Natural killer cell (primary cell): ENCODE results near the gene HOXB4. TPM values are rescaled to one million over a fixed set of nuclear protein-coding genes. Genes with fewer than 3 reads are reported as not detected.

ENCODE experiments used
- ATAC-seq, 3 donors: fragments of 150-1000 bp in 2 of 3; fragments of 200-7000 bp in 1 of 3; cut with Tn5 transposase; 1 replicate in 1 of 3; 2 replicates in 2 of 3; pipeline ENCODE4 v1.10.0; 2021; ENCODE audit warnings: mild to moderate bottlenecking in 2 of 3, moderate library complexity in 2 of 3
- DNase-seq, 2 donors: peaks; one replicate each; pipeline versions ENCODE4 v3.0.0 to v3.0.0-alpha.2; 2013 to 2021; ENCODE audit warnings: mixed read lengths in 1 of 2
- H3K27ac ChIP-seq: one replicate; pipeline ENCODE4 v1.5.1; 2013; ENCODE audit warnings: mild to moderate bottlenecking, low read length
- H3K27me3 ChIP-seq: one replicate; pipeline ENCODE4 v1.6.1; 2013; ENCODE audit warnings: low read length; ENCODE audit not compliant: control insufficient read depth, insufficient read depth
- H3K36me3 ChIP-seq: one replicate; pipeline ENCODE4 v1.6.1; 2013; ENCODE audit warnings: low read length; ENCODE audit not compliant: control insufficient read depth, insufficient read depth
- H3K4me1 ChIP-seq: one replicate; pipeline ENCODE4 v1.6.1; 2013; ENCODE audit warnings: low read length; ENCODE audit not compliant: control insufficient read depth, insufficient read depth
- H3K4me3 ChIP-seq: one replicate; pipeline ENCODE4 v1.5.1; 2013; ENCODE audit warnings: low read length
- H3K9me3 ChIP-seq: one replicate; pipeline ENCODE4 v1.6.1; 2013; ENCODE audit warnings: low read length; ENCODE audit not compliant: control insufficient read depth, insufficient read depth
- H3K27ac Mint-ChIP-seq, 2 donors: one replicate each; pipeline ENCODE4 v1.8.0; 2022; ENCODE audit warnings: mild to moderate bottlenecking in 2 of 2, mixed read lengths in 2 of 2, moderate library complexity in 1 of 2
- H3K27me3 Mint-ChIP-seq, 2 donors: one replicate each; pipeline ENCODE4 v1.8.0; 2022; ENCODE audit warnings: low read depth in 2 of 2, mixed read lengths in 2 of 2
- H3K36me3 Mint-ChIP-seq: one replicate; pipeline ENCODE4 v1.8.0; 2022; ENCODE audit warnings: mixed read lengths
- H3K4me1 Mint-ChIP-seq, 2 donors: one replicate each; pipeline ENCODE4 v1.8.0; 2022; ENCODE audit warnings: mixed read lengths in 2 of 2
- H3K4me3 Mint-ChIP-seq: one replicate; pipeline ENCODE4 v1.8.0; 2022; ENCODE audit warnings: mild to moderate bottlenecking, moderate library complexity, mixed read lengths
- H3K9me3 Mint-ChIP-seq, 2 donors: one replicate each; pipeline ENCODE4 v1.8.0; 2022; ENCODE audit warnings: mixed read lengths in 2 of 2
- CTCF ChIP-seq: fragments of 200-600 bp; IDR thresholded peaks from one replicate; pipeline ENCODE4 v1.8.0; 2022; ENCODE audit warnings: antibody characterized with exemption
- WGBS: methylation state at CpG from one replicate; pipeline ENCODE4 v1.1.7; 2013; ENCODE audit warnings: missing lambda C conversion rate; ENCODE audit not compliant: insufficient coverage; 5-methylcytosine and 5-hydroxymethylcytosine counted together
- intact Hi-C: fragments of 100-400 bp; cut with micrococcal nuclease; formaldehyde crosslinking; loops from one replicate; pipeline ENCODE4 v1.14.2; 2022
- total RNA-seq, 4 donors: library from RNA; stranded (reverse); fragments of 120-200 nt in 1 of 4; gene quantifications; one replicate each; pipeline versions ENCODE4 v1.2.3 to v1.2.4, GENCODE V29; 2013 to 2022

The HOXB4 gene
- total RNA-seq, 3 donors from 2014 or later (not counting 1 experiment from before 2014, with no cell fraction given) = 3.5 to 6.7 (median 5.7) TPM

- H3K27ac Mint-ChIP-seq = peak overlapping the region; percentile 7 to 78
- intact Hi-C loops = loop anchor here (2.0 to 10.0 kb wide), 3 partner anchors 16 to 142 kb away; partner anchors contain the start of genes PRAC1 and PRAC2
- H3K9me3 ChIP-seq = no peaks in the 10 kb centered on the region
- H3K36me3 Mint-ChIP-seq = peaks cover 7% of the 10 kb centered on the region
- TF ChIP-seq CTCF = no peak
- peaks cover 53% of the 10 kb centered on the region for H3K4me1 ChIP-seq
- H3K27me3 ChIP-seq = peaks cover 57% of the 10 kb centered on the region
- WGBS = under 1% methylated on average over 13 of the region's 15 CpGs
- H3K4me3 Mint-ChIP-seq = peak overlapping the region; percentile 89
- H3K36me3 ChIP-seq = no peaks in the 10 kb centered on the region
- H3K27me3 Mint-ChIP-seq = peaks cover 49 to 54% of the 10 kb centered on the region in 2 donors
- no peak overlapping the region for H3K27ac ChIP-seq
- DNase-seq (peak in 1 of 2 donors; percentile 48), ATAC-seq (peak; percentile 14 to 20 (median 16))
- H3K9me3 Mint-ChIP-seq = no peaks in the 10 kb centered on the region
- H3K4me1 Mint-ChIP-seq = peaks cover 48 to 50% of the 10 kb centered on the region in 2 donors
- peak overlapping the region; percentile 24 for H3K4me3 ChIP-seq
Measured at GRCh38 chr17:48612456-48612853, 34.3 kb upstream of the HOXB4 start.

- Histone ChIP-seq H3K27ac (no peak overlapping the region), H3K4me3 (peak overlapping the region; percentile 85), H3K36me3 (no peaks in the 10 kb centered on the region), H3K27me3 (peaks cover 52% of the 10 kb centered on the region), H3K4me1 (peaks cover 53% of the 10 kb centered on the region), H3K9me3 (no peaks in the 10 kb centered on the region)
- TF ChIP-seq CTCF = no peak
- peaks cover 44 to 48% of the 10 kb centered on the region in 2 donors for H3K4me1 Mint-ChIP-seq
- intact Hi-C loops = loop anchor here (2.0 to 10.0 kb wide), 3 partner anchors 15 to 143 kb away; partner anchors contain the start of genes PRAC1 and PRAC2
- WGBS = 4% methylated on average over 35 of the region's 36 CpGs
- H3K9me3 Mint-ChIP-seq = no peaks in the 10 kb centered on the region
- peak overlapping the region; percentile 98 for H3K4me3 Mint-ChIP-seq
- peaks cover 43 to 49% of the 10 kb centered on the region in 2 donors for H3K27me3 Mint-ChIP-seq
- DNase-seq (peak in 1 of 2 donors; percentile 50), ATAC-seq (peak in 2 of 3 donors; percentile 15 to 18)
- peak overlapping the region; percentile 7 to 78 for H3K27ac Mint-ChIP-seq
- peaks cover 2% of the 10 kb centered on the region for H3K36me3 Mint-ChIP-seq
Measured at GRCh38 chr17:48611681-48612455, 33.7 kb upstream of the HOXB4 start.

- peak overlapping the region; percentile 43 to 78 for H3K27ac Mint-ChIP-seq
- intact Hi-C loops = loop anchor here (5.0 to 10.0 kb wide), 2 partner anchors 111 to 144 kb away; partner anchors contain the start of genes PRAC1 and PRAC2
- peak overlapping the region; percentile 98 for H3K4me3 Mint-ChIP-seq
- no peaks in the 10 kb centered on the region for H3K9me3 Mint-ChIP-seq
- Histone ChIP-seq H3K27ac (no peak overlapping the region), H3K27me3 (peaks cover 45% of the 10 kb centered on the region), H3K4me1 (peaks cover 53% of the 10 kb centered on the region), H3K36me3 (no peaks in the 10 kb centered on the region), H3K4me3 (peak overlapping the region; percentile 85), H3K9me3 (no peaks in the 10 kb centered on the region)
- DNase-seq (no peak), ATAC-seq (no peak)
- peaks cover 36 to 49% of the 10 kb centered on the region in 2 donors for H3K27me3 Mint-ChIP-seq
- 1% methylated on average over 16 of the region's 22 CpGs for WGBS
- TF ChIP-seq CTCF = no peak
- peaks cover 43 to 48% of the 10 kb centered on the region in 2 donors for H3K4me1 Mint-ChIP-seq
- no peaks in the 10 kb centered on the region for H3K36me3 Mint-ChIP-seq
Measured at GRCh38 chr17:48611213-48611612, 33.1 kb upstream of the HOXB4 start.
